ENCODE data around the gene FGD2. TPM values are rescaled to one million over a fixed set of nuclear protein-coding genes. Genes with fewer than 3 reads are reported as not detected.

The FGD2 gene
- total RNA-seq, 1 experiment from 2014 or later: 0.10 TPM

DNA sequence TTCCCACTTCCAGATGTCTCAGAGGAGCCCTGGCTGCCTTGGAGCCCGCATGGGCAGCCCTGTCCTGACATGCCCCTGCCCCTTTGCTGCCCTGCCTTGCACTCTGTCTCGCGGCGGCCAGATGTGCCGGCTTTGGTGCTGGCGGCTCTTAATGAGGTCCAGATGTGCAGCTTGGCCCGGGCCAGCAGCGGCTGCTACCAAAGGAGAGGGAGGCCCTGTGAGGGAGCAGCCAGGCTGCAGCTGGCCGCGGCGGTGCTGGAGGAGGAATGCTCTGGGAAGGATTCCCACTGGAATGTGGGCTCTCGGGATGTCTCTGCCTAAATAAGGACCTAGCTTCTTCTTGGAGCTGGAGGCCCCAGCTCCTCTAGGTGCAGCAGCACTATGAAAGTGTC, 72.4 kb downstream of the FGD2 start:
- H3K27ac ChIP-seq (ENCODE audit: low read depth, low read length): no peak overlapping the region
- intact Hi-C loops (cut with micrococcal nuclease): no loop called here
- no peak for ATAC-seq
- ChIA-PET CTCF (no interaction called here), POLR2A (interaction anchor here (0.7 kb wide), 1 partner anchor 30 kb away, joined by 3 read pairs; no protein-coding TSS in a partner anchor), RAD21 (ENCODE audit: low non-redundant PET in 1 of 2, low total read pairs in 2 of 2, uncharacterized antibody in 2 of 2, unreplicated experiment in 2 of 2) (no interaction called here)
- DNase-seq (ENCODE audit: low read depth, low spot score): no peak
- no peak overlapping the region for H3K4me2 ChIP-seq (ENCODE audit: low read length)
- no peak overlapping the region for H3K4me3 ChIP-seq (replicated peaks in 1 of 2; ENCODE audit: low read depth in 1 of 2, low read length in 2 of 2)
- no peaks in the 10 kb centered on the region for H3K36me3 ChIP-seq (ENCODE audit: control insufficient read depth in 1 of 2, insufficient read depth in 2 of 2, low read length in 2 of 2)
- no peaks in the 10 kb centered on the region for H4K20me1 ChIP-seq (ENCODE audit: insufficient read depth)
- H3K79me2 ChIP-seq (ENCODE audit: insufficient read depth, low read length): no peaks in the 10 kb centered on the region
- H3K9me2 ChIP-seq (ENCODE audit: insufficient read depth): no peaks in the 10 kb centered on the region
- H2AFZ ChIP-seq (ENCODE audit: low read depth, low read length, poor library complexity, severe bottlenecking): no peak overlapping the region
- no peaks in the 10 kb centered on the region for H3K9me3 ChIP-seq (ENCODE audit: control insufficient read depth in 1 of 2, insufficient read depth in 1 of 2, low read depth in 1 of 2, low read length in 2 of 2)
- no peaks in the 10 kb centered on the region; a peak in 1 of 4 replicates for H3K4me1 ChIP-seq (ENCODE audit: control insufficient read depth in 1 of 2, insufficient read depth in 2 of 2, low read length in 2 of 2)
- H3K9ac ChIP-seq (ENCODE audit: low read length): no peak overlapping the region
- no peaks in the 10 kb centered on the region for H3K27me3 ChIP-seq (ENCODE audit: insufficient read depth, low read length)
- TF ChIP-seq CEBPB (IDR thresholded peaks at IDR 0.05; ENCODE audit: low read depth): no peak
- TF ChIP-seq POLR2AphosphoS5 (IDR thresholded peaks at IDR 0.05; ENCODE audit: low read depth, low read length): no peak
- no peak for TF ChIP-seq JUND (IDR thresholded peaks at IDR 0.05)
- TF ChIP-seq ZFX (IDR thresholded peaks at IDR 0.05): no peak
- TF ChIP-seq SRF (IDR thresholded peaks at IDR 0.05; ENCODE audit: low read depth): no peak
- TF ChIP-seq TCF7L2 (IDR thresholded peaks at IDR 0.05; ENCODE audit: borderline replicate concordance, extremely low read depth, insufficient read depth, insufficient read length): no peak
- no peak for TF ChIP-seq ELF1 (IDR thresholded peaks at IDR 0.05; ENCODE audit: borderline replicate concordance, low read depth)
- no peak for TF ChIP-seq EGR1 (IDR thresholded peaks at IDR 0.05; ENCODE audit: low read depth)
- no peak for TF ChIP-seq SIN3A (IDR thresholded peaks at IDR 0.05; ENCODE audit: low read depth)
- TF ChIP-seq RAD21 (IDR thresholded peaks at IDR 0.05; ENCODE audit: low read depth): no peak
- no peak for TF ChIP-seq POLR2A (IDR thresholded peaks at IDR 0.05; ENCODE audit: borderline replicate concordance, extremely low read depth, insufficient read depth, insufficient read length)
- no peak for TF ChIP-seq EZH2phosphoT487 (IDR thresholded peaks at IDR 0.05; ENCODE audit: borderline replicate concordance)
- no peak for TF ChIP-seq EZH2 (IDR thresholded peaks at IDR 0.05)
- BruUV-seq (replicated peaks): no TSS peak

Other genes with a start within 250 kb of the FGD2 start
- not detected for gene CPNE5, start 166.2 kb upstream of the FGD2 start, total RNA-seq (2021; ENCODE audit: unreplicated experiment)
- 42.0 TPM for gene PPIL1, start 130.9 kb upstream of the FGD2 start, total RNA-seq (2021; ENCODE audit: unreplicated experiment)
- 32.9 TPM for gene C6orf89, start 119.7 kb upstream of the FGD2 start, total RNA-seq (2021; ENCODE audit: unreplicated experiment)
- gene PI16, start 50.9 kb upstream of the FGD2 start, total RNA-seq (2021; ENCODE audit: unreplicated experiment): 0.59 TPM
- gene MTCH1, start 19.5 kb upstream of the FGD2 start, total RNA-seq (2021; ENCODE audit: unreplicated experiment): 161 TPM
- gene PIM1, start 164.5 kb downstream of the FGD2 start, total RNA-seq (2021; ENCODE audit: unreplicated experiment): 26.2 TPM